Cortex of kidney (tissue), 1 donor: Measurements from ENCODE around the gene CNTLN.
"Not testable (repeated sequence)": the region's sequence is repeated elsewhere in the genome, so short reads cannot be mapped to it uniquely, and the experiment has no call there.

Experiments
- DNase-seq: peaks from one replicate; lab custom pipeline; 2025; lab: John Stamatoyannopoulos, UW

Gene CNTLN

DNA sequence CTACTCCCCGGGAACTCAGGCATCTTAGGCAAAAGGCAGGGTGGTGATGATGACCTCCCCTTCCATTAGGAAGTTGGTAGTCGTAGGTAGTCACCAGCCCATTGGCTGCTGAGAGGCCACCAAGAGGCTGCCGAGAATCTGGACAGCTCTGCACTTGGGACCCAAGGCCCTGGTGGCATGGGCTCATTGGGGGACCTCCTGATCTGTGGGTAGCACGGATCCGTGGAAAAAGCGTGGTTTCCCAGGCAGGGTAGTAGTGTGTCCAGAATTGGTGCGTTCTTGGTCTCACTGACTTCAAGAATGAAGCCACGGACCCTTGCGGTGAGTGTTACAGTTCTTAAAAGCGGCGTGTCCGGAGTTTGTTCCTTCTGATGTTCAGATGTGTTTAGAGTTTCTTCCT is 158.8 kb downstream of the CNTLN start:
- no peak for DNase-seq

DNA sequence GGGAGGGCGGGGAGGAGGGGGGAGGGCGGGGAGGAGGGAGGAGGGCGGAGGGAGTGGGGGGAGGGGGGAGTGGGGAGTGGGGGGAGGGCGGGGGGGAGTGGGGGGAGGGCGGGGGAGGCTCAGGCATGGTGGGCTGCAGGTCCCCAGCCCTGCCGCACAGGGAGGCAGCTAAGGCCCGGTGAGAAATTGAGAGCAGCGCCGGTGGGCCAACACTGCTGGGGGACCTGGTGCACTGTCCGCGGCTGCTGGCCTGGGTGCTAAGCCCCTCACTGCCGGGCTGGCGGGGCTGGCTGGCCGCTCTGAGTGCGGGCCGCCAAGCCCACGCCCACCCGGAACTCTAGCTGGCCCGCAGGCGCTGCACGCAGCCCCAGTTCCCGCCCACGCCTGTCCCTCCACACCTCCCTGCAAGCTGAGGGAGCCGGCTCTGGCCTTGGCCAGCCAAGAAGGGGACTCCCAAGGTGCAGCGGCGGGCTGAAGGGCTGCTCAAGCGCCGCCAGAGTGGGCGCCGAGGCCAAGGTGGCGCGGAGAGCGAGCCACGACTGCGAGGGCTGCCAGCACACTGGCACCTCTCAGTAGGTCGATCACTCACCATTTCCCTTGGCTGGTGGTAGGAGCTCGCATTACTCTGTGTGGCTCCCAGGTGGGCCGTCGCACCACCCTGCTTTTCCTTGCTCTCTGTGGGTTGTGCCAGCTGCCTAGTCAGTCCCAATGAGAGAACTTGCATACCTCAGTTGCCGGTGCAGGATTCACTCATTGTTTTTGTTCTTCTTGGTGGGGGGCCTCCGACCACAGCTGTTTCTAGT is 160.2 kb downstream of the CNTLN start:
- DNase-seq = no peak

DNA sequence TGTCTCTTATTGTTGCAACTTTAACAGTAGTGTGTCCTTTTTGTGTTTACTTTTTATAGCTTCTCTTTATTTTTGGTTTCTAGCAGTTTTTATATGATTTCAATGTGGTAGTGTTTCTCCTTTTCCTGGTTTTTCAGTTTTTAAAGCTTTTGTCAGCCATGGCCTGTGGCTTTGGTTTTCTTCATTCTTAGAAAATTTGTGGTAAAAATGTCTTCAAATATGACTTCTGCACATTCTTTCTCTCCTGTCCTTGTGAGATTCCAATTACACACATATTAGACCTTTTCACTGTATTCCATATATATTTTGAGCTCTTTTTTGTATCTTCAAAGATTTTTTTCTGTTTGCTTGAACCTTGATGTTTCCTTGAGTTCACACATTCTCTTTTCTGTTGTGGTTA is 180.5 kb downstream of the CNTLN start:
- no peak for DNase-seq

DNA sequence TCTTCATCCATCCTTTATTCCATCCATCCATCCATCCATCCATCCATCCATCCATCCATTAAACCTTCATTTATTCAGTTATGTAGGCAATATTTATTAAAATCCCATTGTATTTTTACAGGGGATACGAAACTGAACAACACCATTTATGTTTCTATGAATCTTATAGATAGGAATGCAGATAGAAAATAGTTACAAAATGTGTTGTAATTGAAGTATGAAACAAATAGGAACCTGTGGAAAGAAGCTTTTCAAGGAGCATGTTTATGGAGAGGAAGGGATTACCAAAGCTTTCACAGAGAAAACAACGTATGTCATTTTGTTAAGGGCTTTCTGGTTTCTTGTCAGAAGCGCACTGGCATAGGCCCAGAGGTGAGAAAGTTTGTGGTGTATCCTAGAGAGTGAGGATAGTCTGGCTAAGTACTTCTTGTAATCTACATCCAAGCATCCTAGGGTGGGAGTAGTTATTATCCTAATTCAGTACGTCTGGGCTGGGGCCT is 184.0 kb downstream of the CNTLN start:
- DNase-seq = no peak

DNA sequence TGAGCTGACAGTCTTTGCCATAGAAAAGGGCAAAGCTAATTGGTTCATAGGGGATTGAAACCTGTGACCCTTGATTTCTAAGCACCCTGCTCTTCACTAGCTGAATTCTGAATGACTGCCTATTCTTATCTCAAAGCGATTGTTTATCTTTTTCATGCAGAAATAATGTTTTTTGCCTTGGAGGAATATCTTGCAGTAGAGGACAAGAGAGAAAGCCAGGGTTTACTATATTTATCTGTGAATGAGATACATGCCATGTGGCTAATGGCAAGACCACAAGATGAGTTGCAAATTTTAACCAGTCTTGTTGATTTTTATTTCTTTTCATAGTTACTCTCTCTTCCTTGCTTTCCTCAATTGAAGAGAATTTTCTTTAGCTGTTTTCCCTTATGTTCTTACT is 185.0 kb downstream of the CNTLN start:
- DNase-seq = no peak

DNA sequence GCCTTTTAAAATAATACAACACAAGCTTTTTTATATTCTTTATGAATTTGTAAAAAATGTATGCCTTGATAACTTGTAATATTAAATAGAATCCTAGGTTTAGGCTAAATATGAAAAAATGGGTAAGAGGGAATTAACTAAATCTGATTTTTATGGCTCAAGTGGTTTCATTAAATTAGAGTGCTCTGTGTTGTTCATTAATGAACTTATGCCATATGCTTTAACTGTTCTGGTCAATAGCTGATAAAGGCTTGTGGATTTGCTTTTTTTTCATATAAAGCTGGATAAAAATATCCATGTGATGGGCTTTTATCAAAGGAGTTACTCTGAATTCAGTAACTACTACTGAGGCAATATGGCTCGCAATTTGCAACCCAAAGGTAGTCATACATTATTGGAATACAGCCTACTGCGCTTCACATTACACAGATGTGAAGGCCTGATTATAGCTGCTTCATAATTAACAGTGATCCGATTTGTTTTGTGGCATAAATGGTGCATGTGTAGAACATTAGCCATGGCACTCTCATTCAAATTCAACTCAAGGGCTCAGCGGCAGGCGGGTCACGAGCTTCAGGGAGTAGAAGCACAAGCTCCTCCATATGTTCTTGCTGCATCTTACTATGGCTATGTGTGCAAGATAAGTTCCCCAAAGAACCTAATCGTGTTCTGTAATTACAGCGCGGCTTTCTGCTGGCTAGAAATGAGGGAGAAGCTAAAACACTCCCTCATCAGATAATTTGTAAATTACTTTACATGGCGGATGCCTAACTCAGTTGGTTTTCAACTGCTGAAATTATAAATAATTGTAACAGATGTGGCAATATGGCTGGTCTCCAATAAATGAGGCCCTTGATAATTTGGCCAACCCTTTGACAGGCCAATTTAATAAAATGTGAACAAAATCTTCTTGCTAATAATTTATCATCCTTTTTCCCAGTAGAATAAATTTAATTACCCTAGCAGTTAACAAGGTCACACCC is 188.3 kb downstream of the CNTLN start:
- no peak for DNase-seq

DNA sequence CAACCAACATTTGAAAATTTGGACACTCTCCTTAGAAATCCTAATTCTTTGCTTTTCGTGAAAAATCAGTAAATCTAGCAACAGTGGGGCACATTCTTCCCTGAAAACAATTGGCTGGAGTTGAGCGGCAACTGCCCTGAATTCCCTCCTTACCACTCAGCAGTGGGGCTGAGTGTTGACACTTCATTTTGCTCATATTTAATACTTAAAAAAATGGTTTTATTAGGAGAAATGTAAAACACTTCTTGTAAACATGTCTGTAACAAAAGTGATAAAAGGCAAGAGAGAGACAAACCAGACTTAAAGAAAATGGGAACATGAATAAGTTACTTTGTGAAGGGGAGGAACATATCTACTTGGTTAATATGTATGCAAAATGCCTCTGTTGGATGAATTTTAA is 193.5 kb downstream of the CNTLN start:
- DNase-seq = no peak

DNA sequence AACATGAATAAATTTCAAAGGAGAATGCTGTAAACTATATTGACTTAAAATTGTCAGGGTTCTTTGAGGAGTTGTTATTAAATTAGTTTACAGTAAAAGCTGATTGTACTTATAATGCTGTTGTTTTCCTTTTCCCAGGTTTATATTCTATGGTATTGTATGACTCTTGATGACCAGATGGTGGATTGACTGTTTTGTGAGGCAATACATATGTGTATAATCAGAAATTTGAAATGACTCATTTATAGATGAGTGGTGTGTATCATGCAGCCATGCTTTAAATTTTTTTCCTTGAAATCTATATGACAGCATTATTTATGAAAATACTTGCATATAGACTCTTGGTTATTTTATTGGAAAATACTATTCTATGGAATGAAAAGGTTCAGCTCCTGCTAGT is 195.3 kb downstream of the CNTLN start:
- DNase-seq = no peak

DNA sequence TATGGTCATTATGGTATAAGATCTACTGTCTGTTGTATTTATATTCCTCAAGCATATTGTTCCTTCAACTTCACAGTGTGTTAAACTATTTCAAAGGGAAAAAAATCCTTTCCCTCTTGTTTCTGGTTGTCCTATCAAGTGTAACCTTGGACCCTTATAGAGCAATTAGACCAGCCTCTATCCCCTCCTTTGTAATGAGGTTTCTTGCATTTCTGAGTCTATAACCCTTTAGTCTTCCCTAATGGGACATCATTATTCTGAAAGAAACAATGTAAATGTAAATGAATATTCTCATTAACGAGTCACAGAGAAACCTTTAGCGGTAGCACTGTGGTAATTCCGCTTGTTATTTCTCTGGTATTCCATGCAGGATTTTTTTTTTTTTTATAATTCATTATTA is 197.3 kb downstream of the CNTLN start:
- no peak for DNase-seq

DNA sequence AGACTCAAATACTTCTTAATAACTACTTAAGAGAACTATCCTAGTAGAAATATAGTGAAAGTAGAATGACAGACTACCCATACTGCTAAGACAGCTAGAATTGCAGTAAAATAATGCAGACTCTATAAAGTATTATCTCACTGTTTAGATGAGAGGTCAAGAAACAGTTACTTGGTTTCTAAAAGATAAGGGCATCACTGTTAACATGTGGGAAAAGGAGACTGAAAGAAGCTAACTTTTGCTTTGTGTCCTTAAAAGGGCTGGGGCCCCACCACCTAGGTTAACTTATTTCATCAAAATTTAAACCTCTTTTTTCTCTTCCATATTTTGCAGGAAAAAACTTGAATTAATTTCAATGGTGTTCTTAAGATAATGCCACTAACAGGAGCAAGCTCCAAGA is 204.3 kb downstream of the CNTLN start:
- no peak for DNase-seq

DNA sequence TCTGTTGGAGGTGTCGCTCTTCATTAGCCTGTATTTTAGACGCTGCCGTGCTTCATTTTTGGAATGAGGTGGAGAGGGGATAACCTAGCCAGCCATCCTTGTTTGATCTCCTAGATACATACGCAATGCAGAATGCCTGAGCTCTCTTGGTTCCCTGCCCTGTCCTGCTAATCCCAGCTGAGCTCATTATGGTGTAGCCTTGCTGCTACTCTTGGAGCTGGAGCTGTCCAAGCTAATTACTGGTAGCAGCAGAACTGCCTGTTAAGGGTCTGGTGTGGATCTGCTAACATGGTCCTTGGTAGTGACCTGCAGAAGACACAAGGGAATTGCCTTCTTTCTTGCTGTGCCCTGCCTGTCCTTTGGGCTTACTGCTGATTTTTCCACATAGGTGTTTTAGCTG is 207.9 kb downstream of the CNTLN start:
- no peak for DNase-seq

DNA sequence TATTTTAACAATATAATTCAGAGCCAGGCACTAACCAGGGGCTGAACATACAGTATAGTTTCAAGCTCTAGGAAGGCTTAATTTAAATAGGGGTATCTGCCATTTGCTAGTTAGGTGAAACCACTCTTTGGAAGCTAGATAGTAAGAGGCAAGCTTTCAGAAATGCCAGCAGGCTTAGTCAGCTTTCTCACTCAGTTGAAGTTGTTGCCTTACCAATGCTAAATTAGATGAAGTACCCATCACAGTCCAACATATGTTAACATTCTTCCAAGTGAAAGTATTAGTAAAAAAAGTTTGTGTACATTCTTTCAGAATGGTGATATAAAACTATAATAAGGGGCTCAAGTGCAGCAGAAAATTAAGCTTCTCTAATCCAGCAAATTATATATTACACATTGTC is 215.0 kb downstream of the CNTLN start:
- no peak for DNase-seq

DNA sequence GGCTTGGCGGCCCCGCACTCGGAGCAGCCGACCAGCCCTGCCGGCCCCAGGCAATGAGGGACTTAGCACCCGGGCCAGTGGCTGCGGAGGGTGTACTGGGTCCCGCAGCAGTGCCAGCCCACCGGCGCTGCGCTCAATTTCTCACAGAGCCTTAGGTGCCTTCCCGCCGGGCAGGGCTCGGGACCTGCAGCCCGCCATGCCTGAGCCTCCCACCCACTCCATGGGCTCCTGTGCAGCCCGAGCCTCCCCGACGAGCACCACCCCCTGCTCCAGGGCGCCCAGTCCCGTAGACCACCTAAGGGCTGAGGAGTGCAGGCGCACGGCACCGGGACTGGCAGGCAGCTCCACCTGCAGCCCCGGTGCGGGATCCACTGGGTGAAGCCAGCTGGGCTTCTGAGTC is 219.2 kb downstream of the CNTLN start:
- not testable (repeated sequence) for DNase-seq

DNA sequence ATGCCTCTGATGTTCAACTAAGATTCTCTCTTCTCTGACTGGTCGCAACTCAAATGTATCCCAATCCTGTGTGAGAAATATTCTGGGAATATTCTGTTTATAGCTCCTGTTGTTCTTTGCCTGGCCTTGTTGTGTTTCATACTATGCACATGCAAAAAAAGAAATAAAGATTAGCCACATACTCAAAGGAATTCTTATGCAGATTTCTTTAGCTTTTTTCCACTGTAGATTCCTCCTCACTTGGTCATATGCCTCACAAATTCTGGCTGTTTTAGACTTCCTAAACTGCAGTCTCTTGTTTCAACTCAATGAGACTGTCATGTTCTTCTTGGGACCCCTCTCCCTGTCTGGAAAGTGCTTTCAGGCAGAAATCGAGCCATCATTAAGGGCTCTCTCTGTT is 226.5 kb downstream of the CNTLN start:
- no peak for DNase-seq

DNA sequence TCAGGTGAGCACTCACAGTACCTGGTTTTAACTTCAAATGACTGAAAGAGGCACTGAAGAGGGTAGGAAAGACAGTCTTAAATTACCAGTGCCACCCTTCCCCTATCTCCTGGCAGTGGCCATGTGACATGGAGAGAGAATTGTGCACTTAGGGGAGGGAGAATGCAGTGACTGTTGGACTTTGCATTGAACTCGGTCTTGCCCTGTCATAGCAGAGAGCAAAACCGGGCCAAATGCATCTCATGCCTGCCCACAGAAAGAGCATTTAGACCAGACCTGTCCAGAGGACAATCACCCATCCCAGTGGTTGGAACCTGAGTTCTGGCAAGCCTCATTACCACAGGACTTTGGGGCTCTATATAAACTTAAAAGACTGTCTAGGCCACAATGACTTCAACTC is 232.2 kb downstream of the CNTLN start:
- no peak for DNase-seq

DNA sequence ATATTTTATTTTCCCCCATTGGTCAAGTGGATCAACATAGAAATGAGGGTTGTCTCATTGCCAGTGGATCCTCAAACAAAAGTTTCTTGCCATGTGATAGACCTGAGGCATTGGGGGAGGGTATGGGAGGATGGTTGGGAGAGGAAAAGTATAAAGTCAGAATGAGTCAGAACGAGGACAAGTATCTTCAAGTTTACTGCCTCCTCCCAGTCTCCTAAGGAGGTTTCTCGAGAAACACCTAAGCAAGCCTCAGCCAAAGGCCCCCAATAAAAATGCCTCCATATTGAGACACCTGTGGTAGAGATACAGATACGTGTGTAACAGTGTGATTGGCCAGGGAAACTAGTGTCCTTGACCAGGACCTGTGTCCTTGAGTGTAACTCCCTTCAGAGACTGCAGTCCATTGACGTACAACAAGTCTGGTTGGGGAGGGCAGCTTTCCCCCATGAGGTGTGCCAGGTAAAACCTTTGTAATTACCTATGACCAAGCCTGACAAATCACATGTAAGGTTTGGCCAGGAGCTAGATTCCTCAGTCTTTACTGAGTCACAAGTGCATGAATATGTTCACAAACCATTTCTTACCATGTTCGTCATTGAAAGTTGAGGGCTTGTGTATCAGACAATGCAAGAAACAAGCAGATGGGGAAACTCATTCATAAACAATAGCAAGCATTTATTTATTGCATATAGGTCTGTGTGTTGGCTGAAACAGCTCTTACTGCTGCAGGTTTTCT is 245.5 kb downstream of the CNTLN start:
- no peak for DNase-seq

DNA sequence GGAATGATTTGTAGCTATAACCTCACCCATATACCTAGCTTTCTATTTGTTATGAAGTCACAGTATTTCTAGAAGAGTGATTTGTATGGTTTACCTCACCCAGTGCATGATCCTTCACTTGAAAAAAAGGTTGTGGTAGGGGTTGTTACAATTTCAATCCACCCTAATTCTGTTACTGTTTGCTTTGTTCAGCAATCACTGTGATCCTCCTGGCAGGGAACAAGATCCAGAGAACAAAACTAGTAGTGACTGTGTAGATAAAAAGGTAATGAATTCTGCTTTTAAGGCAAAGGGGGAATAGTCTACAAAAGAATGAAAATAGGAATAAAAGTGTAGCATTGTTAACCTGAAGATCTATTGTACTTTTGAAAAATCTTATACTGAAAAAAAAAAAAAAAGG is 252.7 kb downstream of the CNTLN start:
- no peak for DNase-seq

DNA sequence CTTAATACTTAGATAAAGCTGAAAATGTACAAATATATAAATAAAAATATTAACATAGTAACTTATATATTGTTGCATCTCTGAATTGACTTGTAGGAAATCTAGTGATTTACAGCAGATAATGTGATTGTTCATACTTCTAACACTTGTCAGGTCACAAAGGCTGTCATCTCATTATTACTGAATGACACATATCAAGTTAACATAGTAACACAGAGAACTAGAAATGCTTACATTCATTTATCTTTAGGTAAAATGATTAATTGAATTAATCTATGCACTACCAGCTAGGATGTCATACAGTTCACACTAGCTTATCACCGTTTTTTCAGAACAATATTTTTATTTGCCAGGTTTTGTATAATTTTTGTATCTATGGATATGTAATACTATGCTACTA is 254.2 kb downstream of the CNTLN start:
- no peak for DNase-seq

DNA sequence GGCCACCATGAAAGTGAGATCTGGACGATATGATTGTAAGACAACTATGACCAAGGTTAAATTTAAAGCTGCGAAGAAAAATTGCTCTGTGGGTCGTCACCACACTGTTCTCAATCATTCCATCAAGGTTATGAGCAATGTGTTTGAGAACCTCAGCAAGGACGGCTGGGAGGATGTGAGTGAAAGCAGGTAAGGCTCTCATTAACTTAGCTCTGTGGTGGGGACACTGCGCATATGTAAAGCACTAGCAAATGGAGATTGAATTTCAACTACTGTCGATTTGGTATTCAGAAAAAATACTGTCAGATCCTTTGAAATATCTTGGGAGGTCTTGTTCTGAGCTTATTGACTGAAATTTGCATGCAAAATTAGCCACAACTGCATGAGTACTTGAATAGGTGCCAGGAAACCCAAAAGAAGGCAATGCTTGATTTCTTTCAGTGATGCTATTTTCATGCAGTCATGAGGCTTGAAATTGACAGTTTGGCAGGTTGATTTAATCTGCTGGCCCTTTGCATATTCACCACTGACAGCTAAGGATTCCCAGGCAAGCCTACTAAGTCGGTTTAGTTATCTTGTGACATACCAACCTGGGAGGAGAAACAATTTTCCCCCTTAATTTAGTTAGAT is 260.2 kb downstream of the CNTLN start:
- DNase-seq = no peak

DNA sequence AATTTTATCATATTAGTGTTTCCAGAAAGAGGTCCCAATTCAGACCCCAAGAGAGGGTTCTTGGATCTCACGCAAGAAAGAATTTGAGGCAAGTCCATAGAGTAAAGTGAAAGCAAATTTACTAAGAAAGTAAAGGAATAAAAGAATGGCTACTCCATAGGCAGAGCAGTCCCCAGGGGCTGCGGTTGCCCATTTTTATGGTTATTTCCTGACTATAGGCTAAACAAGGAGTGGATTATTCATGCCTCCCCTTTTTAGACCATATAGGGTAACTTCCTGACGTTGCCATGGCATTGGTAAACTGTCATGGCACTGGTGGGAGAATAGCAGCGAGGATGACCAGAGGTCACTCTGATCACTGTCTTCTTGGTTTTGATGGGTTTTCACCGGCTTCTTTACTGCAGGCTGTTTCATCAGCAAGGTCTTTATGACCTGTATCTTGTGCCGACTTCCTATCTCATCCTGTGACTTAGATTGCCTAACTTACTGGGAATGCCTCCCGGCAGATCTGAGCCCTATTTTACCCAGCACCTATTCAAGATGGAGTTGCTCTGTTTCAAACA is 262.4 kb downstream of the CNTLN start:
- not testable (repeated sequence) for DNase-seq

DNA sequence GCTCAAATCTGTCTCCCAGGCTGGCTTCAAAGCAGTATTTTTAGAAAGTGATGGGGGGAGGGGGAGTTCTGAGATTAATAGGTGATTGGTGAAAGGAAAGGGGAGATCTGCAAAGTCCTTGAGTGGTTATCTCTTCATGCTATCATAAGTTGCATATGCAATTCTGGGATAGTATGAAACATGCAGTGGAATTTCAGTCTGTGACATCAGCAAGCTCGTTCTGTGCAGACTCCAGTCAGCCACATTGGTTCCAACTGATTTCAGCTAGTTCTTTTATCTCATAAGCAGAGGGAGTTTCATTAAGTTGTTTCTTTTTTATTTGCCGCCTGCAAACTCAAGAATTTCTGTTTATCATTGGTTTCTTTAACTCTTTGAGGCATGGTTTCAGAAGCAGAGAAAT is 263.5 kb downstream of the CNTLN start:
- DNase-seq = no peak
